Caco-2 (cell line): ENCODE results near the gene LENG8. TPM values are rescaled to one million over a fixed set of nuclear protein-coding genes. Genes with fewer than 3 reads are reported as not detected.

Experiments
- BruUV-seq: library from RNA; stranded (reverse); fragments of 400-500 nt; replicated peaks from 2 replicates; lab custom pipeline; 2021; lab: Mats Ljungman, UMichigan
- CTCF ChIA-PET: fragments of 300-600 bp; sonication (Branson Sonifier 250); formaldehyde crosslinking; loops from one replicate; lab custom pipeline; 2022; ENCODE audit warnings: antibody characterized with exemption; lab: Charles Lee
- POLR2A ChIA-PET: fragments of 300-600 bp; sonication (Branson Sonifier 250); formaldehyde crosslinking; loops from one replicate; lab custom pipeline; 2022; ENCODE audit warnings: antibody characterized with exemption; lab: Charles Lee
- DNase-seq, 2 experiments: peaks; one replicate each; pipeline versions ENCODE4 v3.0.0 to v3.0.0-alpha.2; 2020 to 2022
- H3K27me3 ChIP-seq: replicated peaks from 2 replicates; pipeline ENCODE4 v1.6.0; 2011; ENCODE audit warnings: low read length; ENCODE audit not compliant: control insufficient read depth, insufficient read depth
- H3K36me3 ChIP-seq: 2 replicates; pipeline ENCODE4 v1.5.1; 2011; ENCODE audit warnings: low read length; ENCODE audit not compliant: control insufficient read depth, insufficient read depth
- H3K4me1 ChIP-seq: fragments of 250-450 bp; sonication (Bioruptor Pico); 2 replicates; pipeline ENCODE4 v1.5.1; 2020; ENCODE audit warnings: mild to moderate bottlenecking
- H3K4me3 ChIP-seq: 2 replicates; pipeline ENCODE4 v1.5.1; 2011; ENCODE audit warnings: low read depth, mild to moderate bottlenecking, control low read depth, low read length
- H3K9me3 ChIP-seq: fragments of 250-450 bp; sonication (Bioruptor Pico); 2 replicates; pipeline ENCODE4 v1.5.1; 2020; ENCODE audit warnings: mild to moderate bottlenecking, moderate library complexity
- H3K27ac Mint-ChIP-seq: one replicate; pipeline ENCODE4 v1.8.0; 2022; ENCODE audit warnings: mixed read lengths; ENCODE audit not compliant: unreplicated experiment
- H3K27me3 Mint-ChIP-seq: one replicate; pipeline ENCODE4 v1.8.0; 2022; ENCODE audit warnings: mixed read lengths; ENCODE audit not compliant: insufficient read depth, unreplicated experiment
- H3K36me3 Mint-ChIP-seq: one replicate; pipeline ENCODE4 v1.8.0; 2022; ENCODE audit warnings: mild to moderate bottlenecking, mixed read lengths; ENCODE audit not compliant: insufficient read depth, unreplicated experiment
- H3K4me1 Mint-ChIP-seq: one replicate; pipeline ENCODE4 v1.8.0; 2022; ENCODE audit warnings: low read depth, mixed read lengths; ENCODE audit not compliant: unreplicated experiment
- H3K4me3 Mint-ChIP-seq: one replicate; pipeline ENCODE4 v1.8.0; 2022; ENCODE audit warnings: mild to moderate bottlenecking, moderate library complexity, mixed read lengths; ENCODE audit not compliant: unreplicated experiment
- H3K9me3 Mint-ChIP-seq: one replicate; pipeline ENCODE4 v1.8.0; 2022; ENCODE audit warnings: mixed read lengths; ENCODE audit not compliant: unreplicated experiment
- CTCF ChIP-seq, 2 experiments: fragments of 200-600 bp in 1 of 2; IDR thresholded peaks; 1 replicate in 1 of 2; 2 replicates in 1 of 2; pipeline versions ENCODE4 v1.5.1 to v1.8.0; 2011 to 2022; ENCODE audit warnings: antibody characterized with exemption in 1 of 2, control low read depth in 1 of 2, inconsistent platforms in 1 of 2, low read depth in 1 of 2, low read length in 1 of 2, mild to moderate bottlenecking in 1 of 2, moderate library complexity in 1 of 2; ENCODE audit not compliant: insufficient read depth in 1 of 2, severe bottlenecking in 1 of 2, unreplicated experiment in 1 of 2
- intact Hi-C: fragments of 100-400 bp; cut with micrococcal nuclease; formaldehyde crosslinking; loops from one replicate; pipeline ENCODE4 v1.10.0; 2022; ENCODE audit not compliant: unreplicated experiment
- total RNA-seq: library from RNA; stranded (reverse); gene quantifications from 2 replicates; pipeline ENCODE4 v1.2.3, GENCODE V29; 2022

Gene LENG8
- total RNA-seq, 1 experiment from 2014 or later = 143 TPM

- H3K4me3 ChIP-seq = no peak overlapping the region
- BruUV-seq = no TSS peak
- Mint-ChIP-seq H3K9me3 (no peaks in the 10 kb centered on the region), H3K36me3 (peaks cover 36% of the 10 kb centered on the region), H3K4me1 (peaks cover 9% of the 10 kb centered on the region), H3K27me3 (no peaks in the 10 kb centered on the region), H3K4me3 (no peak overlapping the region), H3K27ac (no peak overlapping the region)
- ChIA-PET POLR2A (no interaction called here), CTCF (no interaction called here)
- no peaks in the 10 kb centered on the region for H3K27me3 ChIP-seq
- no peaks in the 10 kb centered on the region for H3K9me3 ChIP-seq
- H3K36me3 ChIP-seq = no peaks in the 10 kb centered on the region
- no peaks in the 10 kb centered on the region; the same call in 1 of the 2 replicates for H3K4me1 ChIP-seq
- TF ChIP-seq CTCF (IDR thresholded peaks at IDR 0.05; ENCODE audit: insufficient read depth in 1 of 2, low read depth in 1 of 2, low read length in 1 of 2, severe bottlenecking in 1 of 2, unreplicated experiment in 1 of 2) = no peak
- no peak for DNase-seq
- intact Hi-C loops = no loop called here
Observed at GRCh38 chr19:54436628-54437252, 12.3 kb upstream of the LENG8 start.

GRCh38 chr19:54439174-54439851 is 9.7 kb upstream of the LENG8 start:
- no peaks in the 10 kb centered on the region for H3K9me3 Mint-ChIP-seq
- no peak overlapping the region for H3K27ac Mint-ChIP-seq
- Histone ChIP-seq H3K36me3 (no peaks in the 10 kb centered on the region), H3K4me3 (no peak overlapping the region), H3K9me3 (no peaks in the 10 kb centered on the region), H3K27me3 (no peaks in the 10 kb centered on the region), H3K4me1 (peaks cover 2% of the 10 kb centered on the region; the same call in 1 of the 2 replicates)
- H3K4me1 Mint-ChIP-seq = no peaks in the 10 kb centered on the region
- no peaks in the 10 kb centered on the region for H3K27me3 Mint-ChIP-seq
- peaks cover 51% of the 10 kb centered on the region for H3K36me3 Mint-ChIP-seq
- TF ChIP-seq CTCF (IDR thresholded peaks at IDR 0.05; ENCODE audit: insufficient read depth in 1 of 2, low read depth in 1 of 2, low read length in 1 of 2, severe bottlenecking in 1 of 2, unreplicated experiment in 1 of 2) = peak; percentile 67 to 68
- intact Hi-C loops = no loop called here
- ChIA-PET POLR2A (interaction anchor here (0.6 kb wide), 1 partner anchor 9 kb away, joined by 3 read pairs; the partner anchor contains the start of gene LENG8), CTCF (interaction anchor here (0.6 to 0.8 kb wide), 2 partner anchors 9 to 34 kb away, joined by 3 read pairs; partner anchors contain the start of gene CDC42EP5)
- BruUV-seq = no TSS peak
- no peak overlapping the region for H3K4me3 Mint-ChIP-seq
- DNase-seq = peak; percentile 57 to 63

GRCh38 chr19:54440641-54441040 is 8.4 kb upstream of the LENG8 start:
- H3K27me3 ChIP-seq = no peaks in the 10 kb centered on the region
- Mint-ChIP-seq H3K36me3 (peaks cover 56% of the 10 kb centered on the region), H3K9me3 (no peaks in the 10 kb centered on the region), H3K27me3 (no peaks in the 10 kb centered on the region), H3K27ac (no peak overlapping the region), H3K4me1 (no peaks in the 10 kb centered on the region), H3K4me3 (no peak overlapping the region)
- DNase-seq = no peak
- POLR2A ChIA-PET = no interaction called here
- TF ChIP-seq CTCF (IDR thresholded peaks at IDR 0.05; ENCODE audit: insufficient read depth in 1 of 2, low read depth in 1 of 2, low read length in 1 of 2, severe bottlenecking in 1 of 2, unreplicated experiment in 1 of 2) = no peak
- intact Hi-C loops = no loop called here
- BruUV-seq = no TSS peak
- H3K36me3 ChIP-seq = peaks cover 1% of the 10 kb centered on the region; the same call in 1 of the 2 replicates
- H3K9me3 ChIP-seq = no peaks in the 10 kb centered on the region
- H3K4me1 ChIP-seq = peaks cover 14% of the 10 kb centered on the region
- H3K4me3 ChIP-seq = no peak overlapping the region
- CTCF ChIA-PET = no interaction called here
